GM18502 (cell line): ENCODE data around the gene MCC.

ENCODE experiments used
- ATAC-seq: cut with Tn5 transposase; IDR thresholded peaks from one replicate; pipeline ENCODE4 v1.9.1; 2021; ENCODE audit warnings: mild to moderate bottlenecking; ENCODE audit not compliant: unreplicated experiment, poor library complexity

MCC gene

DNA sequence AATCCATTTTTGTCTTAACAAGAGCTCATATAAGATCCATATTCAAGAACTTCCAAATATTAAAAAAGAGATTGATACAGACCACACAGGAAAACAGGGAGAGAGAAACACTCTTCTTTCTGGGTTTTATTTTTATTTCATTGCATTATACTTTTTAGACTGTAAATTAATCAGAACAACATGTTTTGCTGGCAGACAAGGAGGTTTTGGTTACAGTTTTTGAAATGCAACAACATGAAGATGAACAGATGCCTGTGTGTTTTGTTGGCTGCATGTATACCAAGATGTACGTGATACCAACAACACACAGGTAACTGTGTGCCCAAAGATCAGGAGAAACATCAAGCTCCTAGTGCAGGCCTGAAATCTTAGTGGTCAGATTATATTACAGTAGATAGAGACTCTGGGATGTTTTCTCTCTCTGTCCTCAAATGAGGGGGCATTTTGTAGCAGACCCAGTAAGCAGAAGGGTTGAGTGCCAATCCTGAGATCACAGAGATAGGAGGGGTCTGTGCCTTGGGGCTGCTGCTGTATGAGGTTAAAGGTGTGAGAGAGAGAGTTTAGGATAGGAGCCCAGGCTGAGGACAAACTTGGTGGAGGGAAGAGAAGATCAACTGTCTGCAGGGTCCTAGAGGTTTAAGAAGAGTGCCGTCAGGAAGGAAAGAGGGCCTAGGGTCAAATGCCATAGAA, 359.5 kb downstream of the MCC start:
- ATAC-seq: no peak

DNA sequence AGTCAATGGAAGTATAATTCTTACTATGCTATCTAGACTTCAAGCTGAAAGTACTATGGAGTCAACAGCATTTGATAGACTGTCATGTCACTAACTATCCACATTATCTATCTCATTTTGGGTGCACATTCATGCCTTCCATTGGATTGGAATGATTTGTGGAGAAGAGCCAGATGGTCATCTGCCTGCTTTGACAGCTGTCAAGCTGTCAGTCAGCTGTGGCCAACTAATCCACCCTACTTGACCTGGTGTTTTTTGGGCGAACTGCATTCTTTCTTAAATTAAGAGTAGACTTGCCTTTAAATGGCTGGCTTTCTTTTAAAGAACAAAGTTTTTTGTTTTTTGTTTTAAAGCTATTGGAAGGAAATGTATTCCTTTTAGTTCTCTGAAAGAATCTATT, 360.2 kb downstream of the MCC start:
- no peak for ATAC-seq

DNA sequence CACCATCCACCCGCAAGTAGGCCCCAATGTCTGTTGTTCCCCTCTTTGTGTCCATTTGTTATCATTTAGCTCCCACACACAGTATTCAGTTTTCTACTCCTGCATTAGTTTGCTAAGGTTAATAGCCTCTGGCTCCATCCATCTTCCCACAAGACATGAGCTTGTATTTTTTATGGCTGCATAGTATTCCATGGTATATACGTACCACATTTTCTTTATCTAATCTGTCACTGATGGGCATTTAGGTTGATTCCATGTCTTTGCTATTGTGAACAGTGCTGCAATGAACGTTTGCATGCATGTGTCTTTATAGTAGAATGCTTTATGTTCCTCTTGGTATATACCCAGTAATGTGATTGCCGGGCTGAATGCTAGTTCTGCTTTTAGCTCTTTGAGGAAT, 361.2 kb downstream of the MCC start:
- ATAC-seq: no peak

DNA sequence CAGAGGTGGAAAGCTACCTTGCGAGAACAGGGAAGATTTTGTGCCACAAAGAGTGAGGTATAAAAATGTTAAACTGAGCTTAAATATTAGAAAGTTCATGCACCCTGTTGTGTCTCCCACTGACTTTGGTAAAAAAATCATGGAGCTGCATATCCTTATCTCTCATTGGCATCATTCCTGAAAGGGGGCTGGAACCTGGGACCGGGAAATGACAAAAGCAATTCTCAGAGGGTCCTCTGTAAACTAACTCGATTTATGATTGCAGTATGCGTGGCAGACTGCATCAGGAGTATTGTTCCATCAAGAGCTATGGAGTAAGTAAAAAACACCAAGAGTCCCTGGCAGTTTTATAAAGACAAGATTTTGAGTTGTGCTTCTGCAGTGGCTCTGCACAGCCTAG, 362.9 kb downstream of the MCC start:
- no peak for ATAC-seq

DNA sequence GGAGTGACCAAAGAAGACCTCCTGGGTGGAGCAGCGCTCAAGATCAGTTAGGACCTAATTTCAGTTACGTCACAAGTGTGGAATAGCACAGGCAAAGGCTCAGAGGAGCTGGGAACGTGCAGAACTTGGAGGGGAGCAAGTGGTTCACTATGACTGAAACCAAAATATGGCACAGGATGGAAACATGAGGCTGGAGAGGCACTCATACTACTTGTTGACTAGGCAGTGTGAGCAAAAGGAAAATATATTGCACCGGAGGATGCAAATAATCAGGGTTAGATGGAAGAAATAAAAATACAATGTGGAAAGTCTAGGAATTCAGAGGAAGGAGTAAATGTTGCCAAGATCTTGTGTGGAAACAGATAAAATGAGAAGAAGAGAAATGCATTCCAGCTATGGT, 363.3 kb downstream of the MCC start:
- no peak for ATAC-seq

DNA sequence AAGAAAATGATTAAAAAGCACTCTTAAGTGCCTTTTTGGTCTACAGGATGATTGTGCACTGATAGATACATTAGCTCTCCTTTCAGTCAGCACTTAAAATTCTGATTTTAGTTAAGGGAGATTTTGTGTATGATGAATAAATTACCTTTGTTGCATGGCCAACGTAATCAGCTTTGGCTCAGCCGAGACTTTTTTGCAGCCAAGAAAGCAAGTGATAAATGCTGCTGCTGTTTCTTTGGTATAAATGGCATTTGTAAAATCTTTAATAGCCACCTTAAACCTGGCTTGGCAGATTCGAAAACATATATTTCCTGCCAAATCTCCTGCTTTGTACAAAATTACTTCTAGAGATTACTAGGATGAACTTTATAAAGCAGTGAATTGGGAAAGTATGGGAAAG, 364.0 kb downstream of the MCC start:
- no peak for ATAC-seq

DNA sequence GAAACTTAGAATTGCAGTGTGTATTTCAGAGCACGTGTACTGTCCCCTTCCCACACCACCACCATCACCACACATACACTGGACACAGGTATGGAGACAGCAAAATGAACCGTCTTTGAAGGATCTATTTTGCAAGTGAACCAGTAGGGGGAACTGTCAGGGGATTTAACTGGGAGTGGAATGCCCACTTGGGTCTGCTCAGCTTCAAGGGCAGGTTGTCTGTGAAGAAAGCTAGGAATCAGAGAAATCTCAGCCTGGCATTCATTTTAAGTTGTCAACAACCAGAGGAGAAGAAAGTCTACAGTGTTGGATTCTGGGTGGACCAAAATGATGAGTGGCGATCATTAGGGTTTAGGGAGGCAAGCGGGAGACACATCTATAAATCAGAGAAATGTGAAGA, 364.6 kb downstream of the MCC start:
- ATAC-seq: no peak

DNA sequence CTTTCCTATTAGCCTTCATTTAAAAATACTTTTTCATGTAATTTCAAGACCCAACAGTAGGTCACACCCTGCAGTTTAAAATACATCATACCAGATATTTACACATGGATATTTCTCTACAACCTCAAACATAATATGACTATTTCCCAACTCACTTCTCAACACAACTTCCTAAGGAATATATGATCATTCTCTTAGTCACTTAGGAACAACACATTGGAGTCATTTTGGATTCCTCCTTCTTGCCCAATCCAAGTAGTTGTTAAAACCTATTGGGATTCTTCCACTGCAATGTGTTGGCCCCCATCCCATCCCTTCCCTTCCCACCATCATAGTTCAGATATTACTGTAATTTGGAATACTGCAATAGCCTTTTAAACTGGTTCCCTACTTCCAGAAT, 366.2 kb downstream of the MCC start:
- ATAC-seq: no peak

DNA sequence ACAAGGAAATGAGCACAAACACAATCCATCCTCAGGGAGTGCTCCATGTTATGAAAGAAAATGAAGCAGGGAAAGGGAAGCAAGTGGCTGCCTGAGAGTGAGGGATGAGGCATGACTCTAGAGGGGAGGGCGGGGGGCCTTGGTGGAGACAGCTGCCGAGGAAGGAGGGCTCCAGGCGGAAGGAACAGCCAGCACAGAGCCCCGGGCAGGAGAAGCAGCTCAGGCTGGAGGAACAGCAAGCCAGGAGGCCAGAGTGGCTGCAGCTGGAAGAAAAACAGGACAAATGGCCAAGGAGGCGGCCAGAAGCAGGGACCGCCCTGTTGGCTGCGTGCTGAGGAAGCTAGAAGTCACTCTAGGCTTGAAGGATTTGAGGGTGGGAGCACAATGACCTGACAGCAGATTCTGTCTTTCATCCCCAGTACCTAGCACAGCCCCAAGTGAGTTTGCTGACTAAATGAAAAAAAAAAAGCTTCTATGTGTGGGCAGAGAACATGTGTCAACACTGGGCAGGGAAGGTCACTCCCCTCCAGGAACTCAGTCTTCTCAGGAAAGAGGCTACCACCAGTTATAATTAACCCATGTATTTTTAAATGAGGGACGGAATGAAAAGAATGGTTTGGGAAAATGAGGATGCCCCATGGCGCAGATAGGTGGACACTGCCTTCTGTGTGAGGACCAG, 368.9 kb downstream of the MCC start:
- ATAC-seq: no peak

DNA sequence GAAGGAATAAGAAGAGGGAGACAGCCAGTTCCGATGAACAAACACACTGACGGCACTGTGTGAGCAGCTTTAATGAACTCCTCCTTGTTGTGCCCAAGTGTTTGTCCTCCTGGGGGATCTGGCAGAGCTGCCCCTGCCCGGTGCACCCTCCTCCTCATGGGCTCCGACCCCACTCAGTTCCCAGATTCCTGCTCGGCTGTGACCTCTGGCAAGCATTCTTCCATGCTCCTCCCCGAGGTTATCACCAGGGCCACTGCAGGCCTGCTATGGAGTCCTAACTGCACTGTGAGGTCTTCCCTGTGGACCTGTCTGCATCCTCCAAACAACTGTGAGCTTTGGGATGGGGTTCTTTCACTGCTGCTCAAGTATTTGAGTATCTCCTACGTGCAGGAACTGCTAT, 369.5 kb downstream of the MCC start:
- ATAC-seq: no peak

DNA sequence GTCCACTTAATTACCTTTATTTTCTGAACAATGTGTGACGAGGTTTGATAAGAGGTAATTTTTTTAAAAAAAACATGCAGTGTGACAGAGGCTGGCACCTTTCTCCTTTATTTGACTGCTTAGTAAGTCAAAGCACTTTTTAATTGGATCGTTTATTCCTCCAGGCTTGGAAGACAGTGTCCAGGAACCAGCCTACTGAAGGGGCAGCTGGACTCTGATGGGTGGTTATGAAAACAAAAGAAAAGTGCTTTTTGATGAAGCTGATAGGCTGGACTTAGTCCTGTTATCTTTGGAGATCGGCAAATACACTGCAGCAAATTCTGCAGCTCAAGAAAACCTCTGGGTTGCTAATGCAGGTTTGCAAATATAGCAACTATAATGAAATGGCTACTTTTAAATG, 370.0 kb downstream of the MCC start:
- no peak for ATAC-seq

DNA sequence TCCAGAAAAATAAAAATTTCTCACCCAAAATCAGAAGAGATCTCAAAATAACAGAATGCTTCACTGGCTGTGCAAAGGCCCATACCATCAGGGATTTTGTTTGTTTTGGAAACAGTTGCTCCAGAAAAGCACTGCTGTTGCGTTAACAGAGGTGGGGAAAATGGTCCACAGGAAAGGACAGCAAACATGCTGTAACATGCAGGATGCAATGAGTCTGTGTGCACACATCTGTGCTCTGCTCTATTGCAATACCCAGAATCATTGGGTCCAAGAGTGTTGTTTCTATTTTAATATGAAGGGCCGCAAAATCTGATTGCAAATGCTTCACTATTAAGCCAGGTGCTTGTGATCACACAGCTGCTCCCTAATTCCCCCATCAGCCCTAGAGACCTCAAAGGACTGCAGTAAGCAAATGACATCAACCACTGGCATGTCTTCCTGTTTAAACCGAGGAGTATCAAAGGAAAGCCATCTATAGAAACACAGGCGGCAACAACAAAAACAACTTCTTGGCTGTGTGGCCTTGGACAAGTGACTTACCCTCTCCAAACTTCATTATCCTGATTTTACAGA, 370.6 kb downstream of the MCC start:
- no peak for ATAC-seq

DNA sequence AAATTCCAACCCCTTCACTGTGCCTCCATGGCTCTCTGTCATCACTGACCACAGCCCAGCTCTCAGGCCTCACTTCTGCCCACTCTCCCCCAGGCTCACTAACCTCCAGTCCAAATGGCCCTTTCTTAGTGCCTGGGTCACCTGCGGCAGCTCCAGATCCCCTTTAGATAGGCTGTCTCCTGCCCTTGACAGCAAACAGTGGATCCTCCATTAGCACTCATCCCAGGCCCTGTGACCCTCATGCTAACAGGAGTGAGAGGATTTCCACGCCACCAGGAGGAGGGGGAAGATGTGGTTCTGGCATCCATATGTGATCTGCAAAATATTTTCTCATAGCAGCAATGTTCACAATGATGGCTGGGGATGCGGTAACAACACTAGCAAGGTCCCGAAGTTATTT, 372.3 kb downstream of the MCC start:
- no peak for ATAC-seq

DNA sequence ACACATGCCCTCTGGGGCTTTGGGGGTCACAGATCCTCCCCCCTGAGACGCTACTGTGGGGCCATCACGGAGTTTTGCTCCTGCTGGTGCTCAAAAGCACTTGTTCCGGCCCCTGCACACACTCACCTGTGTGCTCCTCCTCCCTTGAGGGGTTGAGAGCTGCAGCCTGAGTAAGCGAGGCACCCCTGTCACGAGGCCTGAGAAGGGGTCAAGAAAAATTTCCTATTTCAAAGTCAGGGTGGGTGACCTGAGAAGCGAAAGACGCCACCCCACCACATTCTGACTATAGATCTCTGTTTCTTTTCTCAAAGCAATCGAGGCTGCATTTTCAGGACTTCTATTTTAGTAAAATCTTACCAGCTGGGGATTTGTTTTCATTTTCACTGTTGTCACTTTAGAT, 373.2 kb downstream of the MCC start:
- ATAC-seq: no peak

DNA sequence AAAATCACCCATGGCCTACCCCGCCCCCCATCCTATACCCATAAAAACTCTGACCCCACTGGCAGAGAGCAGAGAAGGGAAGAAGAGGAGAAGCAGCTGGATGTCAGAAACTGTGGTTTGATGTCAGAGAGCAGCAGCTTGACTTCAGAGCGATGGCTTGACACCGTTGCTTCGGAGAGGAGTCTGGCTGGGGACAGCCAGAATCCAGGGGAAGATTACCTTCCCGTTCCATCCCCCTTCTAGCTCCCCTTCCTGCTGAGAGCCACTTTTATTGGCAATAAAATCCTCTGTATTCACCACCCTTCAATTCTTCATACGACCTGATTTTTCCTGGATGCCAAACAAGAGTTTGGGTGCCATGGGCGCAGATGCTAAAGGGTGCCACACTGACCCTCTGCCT, 373.7 kb downstream of the MCC start:
- no peak for ATAC-seq

DNA sequence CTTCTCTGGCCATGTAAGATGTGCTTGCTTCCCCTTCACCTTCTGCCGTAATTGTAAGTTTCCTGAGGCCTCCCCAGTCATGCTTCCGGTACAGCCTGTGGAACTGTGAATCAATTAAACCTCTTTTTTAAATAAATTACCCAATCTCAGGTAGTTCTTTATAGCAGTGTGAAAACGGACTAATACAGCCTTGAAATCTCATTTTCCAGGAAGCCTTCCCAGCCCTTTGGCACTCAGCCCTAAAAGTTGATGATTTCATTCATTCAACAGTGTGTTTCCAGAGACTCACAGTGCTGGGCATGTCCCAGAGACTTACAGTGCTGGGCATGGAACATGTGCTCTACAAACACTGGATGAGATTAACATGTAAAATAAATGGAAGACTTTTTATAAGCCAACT, 375.8 kb downstream of the MCC start:
- no peak for ATAC-seq

DNA sequence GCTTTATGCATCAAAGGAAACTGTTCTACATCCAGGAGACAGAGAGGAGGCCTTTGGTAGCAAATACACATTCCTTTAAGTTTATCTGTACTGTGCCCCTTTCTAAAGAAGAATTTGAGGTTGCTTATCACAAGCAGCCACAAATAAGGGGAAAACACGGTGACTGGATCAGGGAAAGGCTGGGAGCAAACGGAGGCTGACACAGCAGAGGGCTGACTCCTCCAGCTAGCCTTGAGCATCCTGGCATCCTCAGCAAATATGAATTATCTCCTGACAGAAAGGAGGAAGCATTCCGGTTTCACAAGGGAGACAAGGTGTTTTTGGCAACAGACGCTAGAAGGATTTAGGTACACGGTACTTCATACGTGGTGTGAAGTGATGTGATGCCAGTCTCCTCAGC, 378.1 kb downstream of the MCC start:
- ATAC-seq: no peak

DNA sequence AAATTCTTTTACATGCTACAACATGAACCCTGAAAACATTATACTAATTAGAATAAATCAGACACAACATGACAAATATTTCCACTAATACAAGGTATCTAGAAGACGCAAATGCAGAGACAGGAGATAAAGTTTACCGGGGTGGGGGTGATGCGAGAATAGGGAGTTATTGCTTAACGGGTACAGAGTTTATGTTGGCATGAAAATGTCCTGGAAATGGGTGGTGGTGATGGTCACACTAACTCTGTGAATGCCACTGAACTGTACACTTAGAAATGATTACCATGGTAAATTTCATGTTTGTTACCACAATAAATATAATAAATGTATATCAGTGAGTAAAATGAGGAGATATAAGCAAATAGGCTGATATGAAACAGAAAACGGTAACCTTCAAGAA, 378.9 kb downstream of the MCC start:
- no peak for ATAC-seq

DNA sequence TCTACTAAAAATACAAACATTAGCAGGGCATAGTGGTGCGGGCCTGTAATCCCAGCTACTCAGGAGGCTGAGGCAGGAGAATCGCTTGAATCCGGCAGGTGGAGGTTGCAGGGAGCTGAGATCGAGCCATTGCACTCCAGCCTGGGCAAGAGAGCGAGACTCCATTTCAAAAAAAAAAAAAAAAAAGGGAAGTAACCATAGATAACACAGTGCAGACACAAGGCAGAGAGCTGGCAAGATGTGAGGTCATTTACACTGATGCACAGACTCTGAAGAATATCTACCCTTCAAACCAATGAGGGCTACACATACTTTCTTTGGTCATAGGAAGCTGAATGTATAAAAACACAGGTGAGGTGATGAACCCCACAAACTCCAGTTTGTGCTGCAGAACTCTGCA, 379.8 kb downstream of the MCC start:
- no peak for ATAC-seq

DNA sequence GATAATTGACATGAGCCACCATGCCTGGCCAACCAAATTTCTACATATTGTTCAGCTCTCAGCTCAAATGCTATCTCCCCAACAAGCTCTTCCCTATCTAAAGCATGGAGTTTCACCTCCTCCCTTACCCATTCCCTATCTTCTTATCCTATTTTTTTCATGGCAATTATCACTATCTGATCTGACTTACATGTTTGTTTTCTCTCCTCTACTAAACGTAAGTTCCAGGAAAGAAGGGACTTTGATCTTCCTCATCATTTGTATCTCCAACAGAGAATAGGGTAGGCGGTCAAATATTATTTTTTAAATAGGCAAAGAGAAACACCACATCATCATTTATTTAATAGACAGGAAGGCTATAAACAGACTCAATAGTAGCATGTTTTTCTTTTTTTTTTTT, 381.4 kb downstream of the MCC start:
- no peak for ATAC-seq

DNA sequence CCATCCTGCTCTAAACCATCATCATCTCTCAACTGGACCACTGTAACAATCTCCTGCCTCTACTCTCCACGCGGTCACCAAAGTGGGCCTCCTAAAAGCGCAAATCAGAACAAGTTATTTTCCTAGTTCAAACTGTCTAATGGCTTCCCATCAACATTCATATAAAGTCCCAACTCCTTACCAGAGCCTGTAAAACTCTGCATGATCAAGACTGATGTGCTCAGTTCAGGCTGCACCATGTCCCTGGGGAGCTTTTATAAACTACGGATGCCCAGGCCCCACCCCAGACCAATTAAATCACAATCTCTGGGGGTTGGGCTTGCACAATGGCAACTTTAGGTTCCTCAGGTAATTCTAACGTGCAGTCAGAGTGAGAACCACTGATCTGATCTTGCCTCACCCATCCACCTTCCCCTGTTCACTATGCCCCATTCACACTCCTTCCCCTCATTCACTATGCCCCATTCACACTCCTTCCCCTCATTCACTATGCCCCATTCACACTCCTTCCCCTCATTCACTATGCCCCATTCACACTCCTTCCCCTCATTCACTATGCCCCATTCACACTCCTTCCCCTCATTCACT, 382.5 kb downstream of the MCC start:
- ATAC-seq: no peak

DNA sequence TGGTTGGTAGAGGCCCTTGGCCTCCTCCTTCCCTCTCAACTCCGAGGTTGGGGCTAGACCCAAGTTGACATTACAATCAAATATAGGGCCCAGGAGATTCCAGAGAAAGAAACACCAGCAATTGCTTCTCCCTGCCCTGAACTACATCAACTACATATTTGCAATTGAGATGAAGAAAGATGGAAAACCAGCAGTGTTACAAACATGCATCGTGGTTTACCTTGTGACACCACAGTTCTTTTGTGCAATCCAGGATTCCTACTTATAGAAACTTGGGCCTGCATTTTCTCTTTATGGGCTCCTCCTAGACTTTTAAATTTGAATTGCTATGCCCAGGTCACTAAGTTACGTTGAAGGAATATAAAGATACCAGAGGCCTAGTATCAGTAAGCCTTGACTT, 384.9 kb downstream of the MCC start:
- no peak for ATAC-seq
